HepG2 (cell line): ENCODE measurements around the gene WEE1. TPM values are rescaled to one million over a fixed set of nuclear protein-coding genes. Genes with fewer than 3 reads are reported as not detected.
"Not testable (repeated sequence)": the region's sequence is repeated elsewhere in the genome, so short reads cannot be mapped to it uniquely, and the experiment has no call there.

Experiments
- ATAC-seq: fragments of 200-7000 bp; cut with Tn5 transposase; 3 replicates; pipeline ENCODE4 v1.9.1; 2020; ENCODE audit warnings: mild to moderate bottlenecking, moderate library complexity
- BruUV-seq: library from RNA; stranded (reverse); fragments of 400-500 nt; replicated peaks from 2 replicates; lab custom pipeline; 2021; lab: Mats Ljungman, UMichigan
- CTCF ChIA-PET: fragments of 300-600 bp; formaldehyde crosslinking; extraction: SDS; loops from one replicate; lab custom pipeline; 2021; ENCODE audit warnings: low total read pairs, inconsistent platforms, low intra/inter-chr PET ratio; lab: Yijun Ruan, JAX
- POLR2A ChIA-PET: fragments of 350-600 bp; sonication (Branson Sonifier 250); formaldehyde crosslinking; loops from one replicate; lab custom pipeline; 2020; ENCODE audit warnings: antibody characterized with exemption, inconsistent platforms; lab: Yijun Ruan, JAX
- DNase-seq: peaks from one replicate; pipeline ENCODE4 v3.0.0-alpha.2; 2015; ENCODE audit warnings: low spot score
- FAIRE-seq: peaks from 3 replicates; lab custom pipeline; 2011; peaks lifted over from hg19 to GRCh38; lab: Jason Lieb, UNC
- H2AFZ ChIP-seq: one replicate; pipeline ENCODE4 v1.6.1; 2011; ENCODE audit warnings: low read length, inconsistent platforms
- H3K27ac ChIP-seq: fragments of 300-600 bp; 3 replicates; pipeline ENCODE4 v1.8.0; 2011; ENCODE audit warnings: mixed run types, mild to moderate bottlenecking, mixed read lengths, low read length, inconsistent platforms; ENCODE audit not compliant: insufficient read depth; ENCODE audit errors: extremely low read length
- H3K27me3 ChIP-seq, 2 experiments: fragments of 200-600 bp in 1 of 2; 2 replicates in 1 of 2; 3 replicates in 1 of 2; pipeline versions ENCODE4 v1.6.0 to v1.8.0; 2011; ENCODE audit warnings: low read length in 2 of 2, mild to moderate bottlenecking in 2 of 2, moderate library complexity in 2 of 2, inconsistent platforms in 1 of 2; ENCODE audit not compliant: insufficient read depth in 2 of 2, control insufficient read depth in 1 of 2
- H3K36me3 ChIP-seq, 2 experiments: fragments of 200-600 bp in 1 of 2; replicated peaks in 1 of 2; 2 replicates in 1 of 2; 3 replicates in 1 of 2; pipeline versions ENCODE4 v1.5.1 to v1.8.0; 2011; ENCODE audit warnings: low read length in 2 of 2, inconsistent platforms in 1 of 2; ENCODE audit not compliant: insufficient read depth in 2 of 2, control insufficient read depth in 1 of 2
- H3K4me1 ChIP-seq: 2 replicates; pipeline ENCODE4 v1.5.1; 2012; ENCODE audit warnings: low read length, inconsistent platforms; ENCODE audit not compliant: insufficient read depth
- H3K4me2 ChIP-seq: 2 replicates; pipeline ENCODE4 v1.6.0; 2011; ENCODE audit warnings: low read depth, low read length, inconsistent platforms
- H3K4me3 ChIP-seq, 3 experiments: fragments of 200-600 bp in 1 of 3; sonication (generic), shearing (Covaris generic) in 1 of 3; replicated peaks in 1 of 3; 2 replicates each; pipeline ENCODE4 v1.5.1; 2011 to 2016; ENCODE audit warnings: low read length in 3 of 3, inconsistent platforms in 2 of 3, low read depth in 2 of 3, mild to moderate bottlenecking in 2 of 3, control low read depth in 1 of 3, mixed read lengths in 1 of 3; ENCODE audit not compliant: insufficient read depth in 1 of 3
- H3K79me2 ChIP-seq: one replicate; pipeline ENCODE4 v1.6.1; 2011; ENCODE audit warnings: low read length, inconsistent platforms; ENCODE audit not compliant: insufficient read depth
- H3K9ac ChIP-seq: 2 replicates; pipeline ENCODE4 v1.6.0; 2011; ENCODE audit warnings: mild to moderate bottlenecking, low read depth, low read length, inconsistent platforms; ENCODE audit not compliant: insufficient read depth
- H3K9me3 ChIP-seq: 2 replicates; pipeline ENCODE4 v1.5.1; 2012; ENCODE audit warnings: mild to moderate bottlenecking, low read length
- H4K20me1 ChIP-seq: 2 replicates; pipeline ENCODE4 v1.6.0; 2011; ENCODE audit warnings: inconsistent platforms, mild to moderate bottlenecking, low read length, moderate library complexity; ENCODE audit not compliant: insufficient read depth
- ADNP ChIP-seq: sonication (generic); formaldehyde crosslinking; IDR thresholded peaks from 2 replicates; pipeline ENCODE4 v1.4.0; 2020; ENCODE audit warnings: missing genetic modification reagents
- SKI ChIP-seq: fragments of 450-650 bp; IDR thresholded peaks from one replicate; pipeline ENCODE4 v1.6.1; 2018; ENCODE audit warnings: mild to moderate bottlenecking; ENCODE audit not compliant: partially characterized antibody
- WGBS: methylation state at CpG from one replicate; pipeline ENCODE4 v1.1.6; 2017; ENCODE audit warnings: low lambda C conversion rate; 5-methylcytosine and 5-hydroxymethylcytosine counted together
- in situ Hi-C: cut with HindIII; loops from 2 replicates; pipeline ENCODE4 v1.10.0; 2017; ENCODE audit warnings: low pct_unique_long_range_greater_than_20kb; ENCODE audit not compliant: extremely low pct_ligation_motif_present
- intact Hi-C: fragments of 100-400 bp; cut with micrococcal nuclease; formaldehyde crosslinking; loops from one replicate; pipeline ENCODE4 v1.10.0; 2022; ENCODE audit not compliant: unreplicated experiment
- polyA plus RNA-seq, 8 experiments: library from polyadenylated mRNA; depleted of rRNA in 3 of 8; stranded (reverse) in 7 of 8; unstranded in 1 of 8; fragments of >200 nt; fragmentation: Illumina TruSeq in 4 of 8; extraction: Trizol in 4 of 8; gene quantifications; 2 replicates each; pipeline versions ENCODE4 v1.2.1 to v1.2.3, GENCODE V29; 2011 to 2016; ENCODE audit warnings: low read depth in 4 of 8, missing spikeins in 1 of 8, mixed read lengths in 1 of 8; ENCODE audit not compliant: insufficient read depth in 1 of 8
- total RNA-seq, 5 experiments: library from RNA; depleted of rRNA; stranded (reverse); fragments of >200 nt; fragmentation: Illumina TruSeq; extraction: Trizol; gene quantifications; 2 replicates each; pipeline ENCODE4 v1.2.3, GENCODE V29; 2016; ENCODE audit warnings: low read depth in 1 of 5
- TF ChIP-seq, protein P1 (sequence below): sonication (generic); formaldehyde crosslinking; IDR thresholded peaks from 2 replicates; pipeline ENCODE4 v1.4.0; 2020; ENCODE audit warnings: missing genetic modification reagents

WEE1 gene
- total and polyA plus RNA-seq, 2 of the 13 experiments (the other 11 are each of a cell fraction or from before 2014, with no cell fraction given), result 31.4 to 63.7 TPM

DNA sequence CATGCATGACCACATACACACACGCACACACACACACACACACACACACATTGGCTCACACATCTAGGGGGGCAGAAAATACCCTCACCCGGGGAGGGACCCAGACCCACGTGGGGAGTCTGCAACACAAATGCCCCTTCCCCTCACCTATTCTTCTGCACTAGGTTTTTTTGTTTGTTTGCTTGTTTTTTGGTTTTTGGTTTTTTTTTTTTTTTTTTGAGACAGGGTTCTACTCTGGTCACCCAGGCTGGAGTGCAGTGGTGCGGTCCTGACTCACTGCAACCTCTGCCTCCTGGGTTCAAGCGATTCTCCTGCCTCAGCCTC, 28.4 kb downstream of the WEE1 start (continued):
- TF ChIP-seq, protein P1, sequence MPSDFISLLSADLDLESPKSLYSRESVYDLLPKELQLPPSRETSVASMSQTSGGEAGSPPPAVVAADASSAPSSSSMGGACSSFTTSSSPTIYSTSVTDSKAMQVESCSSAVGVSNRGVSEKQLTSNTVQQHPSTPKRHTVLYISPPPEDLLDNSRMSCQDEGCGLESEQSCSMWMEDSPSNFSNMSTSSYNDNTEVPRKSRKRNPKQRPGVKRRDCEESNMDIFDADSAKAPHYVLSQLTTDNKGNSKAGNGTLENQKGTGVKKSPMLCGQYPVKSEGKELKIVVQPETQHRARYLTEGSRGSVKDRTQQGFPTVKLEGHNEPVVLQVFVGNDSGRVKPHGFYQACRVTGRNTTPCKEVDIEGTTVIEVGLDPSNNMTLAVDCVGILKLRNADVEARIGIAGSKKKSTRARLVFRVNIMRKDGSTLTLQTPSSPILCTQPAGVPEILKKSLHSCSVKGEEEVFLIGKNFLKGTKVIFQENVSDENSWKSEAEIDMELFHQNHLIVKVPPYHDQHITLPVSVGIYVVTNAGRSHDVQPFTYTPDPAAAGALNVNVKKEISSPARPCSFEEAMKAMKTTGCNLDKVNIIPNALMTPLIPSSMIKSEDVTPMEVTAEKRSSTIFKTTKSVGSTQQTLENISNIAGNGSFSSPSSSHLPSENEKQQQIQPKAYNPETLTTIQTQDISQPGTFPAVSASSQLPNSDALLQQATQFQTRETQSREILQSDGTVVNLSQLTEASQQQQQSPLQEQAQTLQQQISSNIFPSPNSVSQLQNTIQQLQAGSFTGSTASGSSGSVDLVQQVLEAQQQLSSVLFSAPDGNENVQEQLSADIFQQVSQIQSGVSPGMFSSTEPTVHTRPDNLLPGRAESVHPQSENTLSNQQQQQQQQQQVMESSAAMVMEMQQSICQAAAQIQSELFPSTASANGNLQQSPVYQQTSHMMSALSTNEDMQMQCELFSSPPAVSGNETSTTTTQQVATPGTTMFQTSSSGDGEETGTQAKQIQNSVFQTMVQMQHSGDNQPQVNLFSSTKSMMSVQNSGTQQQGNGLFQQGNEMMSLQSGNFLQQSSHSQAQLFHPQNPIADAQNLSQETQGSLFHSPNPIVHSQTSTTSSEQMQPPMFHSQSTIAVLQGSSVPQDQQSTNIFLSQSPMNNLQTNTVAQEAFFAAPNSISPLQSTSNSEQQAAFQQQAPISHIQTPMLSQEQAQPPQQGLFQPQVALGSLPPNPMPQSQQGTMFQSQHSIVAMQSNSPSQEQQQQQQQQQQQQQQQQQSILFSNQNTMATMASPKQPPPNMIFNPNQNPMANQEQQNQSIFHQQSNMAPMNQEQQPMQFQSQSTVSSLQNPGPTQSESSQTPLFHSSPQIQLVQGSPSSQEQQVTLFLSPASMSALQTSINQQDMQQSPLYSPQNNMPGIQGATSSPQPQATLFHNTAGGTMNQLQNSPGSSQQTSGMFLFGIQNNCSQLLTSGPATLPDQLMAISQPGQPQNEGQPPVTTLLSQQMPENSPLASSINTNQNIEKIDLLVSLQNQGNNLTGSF (CRISPR knock-in tag), result no peak
- TF ChIP-seq SKI (no peak), ADNP (CRISPR knock-in tag) (no peak)

DNA sequence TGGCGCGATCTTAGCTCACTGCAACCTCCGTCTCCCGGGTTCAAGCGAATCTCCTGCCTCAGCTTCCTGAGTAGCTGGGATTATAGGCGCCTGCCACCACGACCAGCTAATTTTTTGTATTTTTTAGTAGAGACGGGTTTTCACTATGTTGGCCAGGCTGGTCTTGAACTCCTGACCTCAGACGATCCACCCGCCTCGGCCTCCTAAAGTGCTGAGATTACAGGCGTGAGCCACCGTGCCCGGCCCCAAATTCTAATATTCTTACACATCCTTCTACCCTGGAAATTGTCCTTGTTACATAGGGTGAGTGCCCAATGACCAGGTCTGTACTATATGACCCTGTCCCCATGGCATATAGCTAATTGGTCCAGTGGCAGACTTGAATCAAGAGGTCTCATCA, 29.7 kb downstream of the WEE1 start:
- H4K20me1 ChIP-seq, ATAC-seq, H2AFZ ChIP-seq, H3K36me3 ChIP-seq, intact Hi-C loops, H3K4me3 ChIP-seq, H3K9me3 ChIP-seq, H3K27me3 ChIP-seq, H3K27ac ChIP-seq, CTCF ChIA-PET, H3K4me2 ChIP-seq, POLR2A ChIA-PET, DNase-seq, H3K9ac ChIP-seq, H3K79me2 ChIP-seq, FAIRE-seq, in situ Hi-C loops, BruUV-seq: not testable (repeated sequence)
- WGBS, result 89% methylated on average over 14 of the region's 14 CpGs
- H3K4me1 ChIP-seq, result peaks cover 30% of the 10 kb centered on the region
